H1 (cell line): ENCODE data around the gene MFNG. TPM values are rescaled to one million over a fixed set of nuclear protein-coding genes. Genes with fewer than 3 reads are reported as not detected.
A peak's percentile ranks its signal among the peaks of the same experiment; 100 is the strongest.

Source experiments
- CTCF ChIA-PET: fragments of 300-600 bp; sonication (Branson Sonifier 250); formaldehyde crosslinking; loops from one replicate; lab custom pipeline; 2021; ENCODE audit not compliant: partially characterized antibody; lab: Charles Lee
- POLR2A ChIA-PET: fragments of 300-600 bp; sonication (Branson Sonifier 250); formaldehyde crosslinking; loops from one replicate; lab custom pipeline; 2021; ENCODE audit warnings: inconsistent platforms; ENCODE audit not compliant: partially characterized antibody; lab: Charles Lee
- DNase-seq, 2 experiments: peaks; one replicate each; pipeline versions ENCODE4 v3.0.0 to v3.0.0-alpha.2; 2010 to 2022; ENCODE audit warnings: low spot score in 2 of 2, low read depth in 1 of 2, mixed read lengths in 1 of 2
- FAIRE-seq: peaks from 2 replicates; lab custom pipeline; 2011; peaks lifted over from hg19 to GRCh38; lab: Jason Lieb, UNC
- H2AFZ ChIP-seq: 2 replicates; pipeline ENCODE4 v1.8.1; 2012; ENCODE audit warnings: low read length, inconsistent platforms
- H2AK5ac ChIP-seq: 2 replicates; pipeline ENCODE4 v1.6.1; 2013; ENCODE audit warnings: low read depth, low read length
- H2BK120ac ChIP-seq: replicated peaks from 2 replicates; pipeline ENCODE3; 2013; ENCODE audit warnings: low read depth, low read length, inconsistent platforms
- H2BK12ac ChIP-seq: 2 replicates; pipeline ENCODE4 v1.6.1; 2013; ENCODE audit warnings: low read depth, low read length
- H2BK15ac ChIP-seq: 2 replicates; pipeline ENCODE4 v1.6.1; 2013; ENCODE audit warnings: low read length
- H2BK20ac ChIP-seq: 2 replicates; pipeline ENCODE4 v1.6.1; 2013; ENCODE audit warnings: low read length
- H2BK5ac ChIP-seq: 2 replicates; pipeline ENCODE4 v1.6.1; 2013; ENCODE audit warnings: low read depth, low read length
- H3K14ac ChIP-seq: 2 replicates; pipeline ENCODE4 v1.6.1; 2013; ENCODE audit warnings: inconsistent platforms; ENCODE audit not compliant: insufficient read length
- H3K18ac ChIP-seq: 2 replicates; pipeline ENCODE4 v1.6.1; 2013; ENCODE audit warnings: low read length; ENCODE audit errors: extremely low read depth
- H3K23ac ChIP-seq: 2 replicates; pipeline ENCODE4 v1.6.1; 2013; ENCODE audit warnings: inconsistent platforms; ENCODE audit not compliant: insufficient read length
- H3K23me2 ChIP-seq: 2 replicates; pipeline ENCODE4 v1.6.1; 2013; ENCODE audit warnings: low read depth, low read length
- H3K27ac ChIP-seq: 2 replicates; pipeline ENCODE4 v1.6.1; 2011; ENCODE audit warnings: low read depth, low read length, inconsistent platforms
- H3K27me3 ChIP-seq, 4 experiments: replicated peaks in 1 of 4; 1 replicate in 1 of 4; 2 replicates in 3 of 4; pipeline versions ENCODE4 v1.6.1 to v1.8.1; 2011 to 2013; ENCODE audit warnings: low read length in 3 of 4, mild to moderate bottlenecking in 3 of 4, inconsistent platforms in 2 of 4, mixed read lengths in 2 of 4, moderate library complexity in 1 of 4; ENCODE audit not compliant: control insufficient read depth in 3 of 4, insufficient read depth in 3 of 4; ENCODE audit errors: extremely low read depth in 1 of 4
- H3K36me3 ChIP-seq, 4 experiments: 2 replicates each; pipeline versions ENCODE4 v1.6.1 to v1.8.1; 2011 to 2013; ENCODE audit warnings: mild to moderate bottlenecking in 4 of 4, low read length in 3 of 4, moderate library complexity in 2 of 4, control low read depth in 1 of 4, inconsistent platforms in 1 of 4; ENCODE audit not compliant: insufficient read depth in 4 of 4, control insufficient read depth in 2 of 4
- H3K4ac ChIP-seq: replicated peaks from 2 replicates; pipeline ENCODE3; 2013; ENCODE audit warnings: low read length, low read depth, mixed read lengths, inconsistent platforms; ENCODE audit not compliant: insufficient read length
- H3K4me1 ChIP-seq, 4 experiments: replicated peaks in 1 of 4; 1 replicate in 1 of 4; 2 replicates in 3 of 4; pipeline versions ENCODE4 v1.6.1 to v1.8.1; 2011 to 2013; ENCODE audit warnings: low read length in 3 of 4, inconsistent platforms in 2 of 4, mixed read lengths in 1 of 4; ENCODE audit not compliant: insufficient read depth in 4 of 4, control insufficient read depth in 3 of 4
- H3K4me2 ChIP-seq, 2 experiments: 2 replicates each; pipeline versions ENCODE4 v1.6.1 to v1.8.1; 2011 to 2013; ENCODE audit warnings: low read depth in 2 of 2, low read length in 2 of 2, control low read depth in 1 of 2, inconsistent platforms in 1 of 2, mild to moderate bottlenecking in 1 of 2; ENCODE audit not compliant: insufficient read depth in 1 of 2
- H3K4me3 ChIP-seq, 4 experiments: fragments of 200-600, 300-600 bp in 1 of 4; sonication (generic), shearing (Covaris generic), sonication (Bioruptor Twin) in 1 of 4; 2 replicates each; pipeline versions ENCODE4 v1.5.1 to v1.8.1; 2011 to 2016; ENCODE audit warnings: low read length in 4 of 4, low read depth in 3 of 4, control low read depth in 2 of 4, inconsistent platforms in 2 of 4, mild to moderate bottlenecking in 2 of 4, mixed read lengths in 1 of 4, moderate library complexity in 1 of 4; ENCODE audit not compliant: insufficient read depth in 2 of 4; ENCODE audit errors: extremely low read depth in 1 of 4
- H3K56ac ChIP-seq: replicated peaks from 2 replicates; pipeline ENCODE3; 2013; ENCODE audit warnings: low read depth, mild to moderate bottlenecking, mixed read lengths, low read length, inconsistent platforms; ENCODE audit not compliant: insufficient read length
- H3K79me1 ChIP-seq: 2 replicates; pipeline ENCODE4 v1.6.1; 2013; ENCODE audit warnings: low read depth, low read length, control low read depth
- H3K79me2 ChIP-seq, 2 experiments: 2 replicates each; pipeline versions ENCODE4 v1.6.1 to v1.8.1; 2012 to 2013; ENCODE audit warnings: low read length in 2 of 2, mild to moderate bottlenecking in 2 of 2, inconsistent platforms in 1 of 2; ENCODE audit not compliant: insufficient read depth in 2 of 2, control insufficient read depth in 1 of 2
- H3K9ac ChIP-seq, 4 experiments: replicated peaks in 1 of 4; 1 replicate in 1 of 4; 2 replicates in 3 of 4; pipeline versions ENCODE4 v1.6.1 to v1.8.1; 2011 to 2013; ENCODE audit warnings: low read depth in 3 of 4, low read length in 3 of 4, control low read depth in 2 of 4, mild to moderate bottlenecking in 2 of 4, moderate library complexity in 2 of 4, inconsistent platforms in 1 of 4; ENCODE audit errors: extremely low read depth in 1 of 4
- H3K9me3 ChIP-seq, 2 experiments: 2 replicates each; pipeline versions ENCODE4 v1.6.1 to v1.8.1; 2012 to 2013; ENCODE audit warnings: mild to moderate bottlenecking in 2 of 2, moderate library complexity in 2 of 2, control low read depth in 1 of 2, inconsistent platforms in 1 of 2, low read depth in 1 of 2, low read length in 1 of 2, mixed read lengths in 1 of 2; ENCODE audit not compliant: insufficient read depth in 2 of 2
- H4K20me1 ChIP-seq, 2 experiments: replicated peaks in 1 of 2; 2 replicates each; pipeline versions ENCODE3 to v1.8.1; 2011 to 2013; ENCODE audit warnings: inconsistent platforms in 2 of 2, low read length in 2 of 2, mild to moderate bottlenecking in 1 of 2; ENCODE audit not compliant: insufficient read depth in 2 of 2, control insufficient read depth in 1 of 2
- H4K5ac ChIP-seq: 2 replicates; pipeline ENCODE4 v1.6.1; 2013; ENCODE audit warnings: low read length, low read depth, mixed read lengths, inconsistent platforms; ENCODE audit not compliant: insufficient read length
- H4K8ac ChIP-seq: 2 replicates; pipeline ENCODE4 v1.8.0; 2013; ENCODE audit warnings: mild to moderate bottlenecking, moderate library complexity, low read length, inconsistent platforms; ENCODE audit not compliant: insufficient read depth; ENCODE audit errors: extremely low read depth
- H4K91ac ChIP-seq: replicated peaks from 2 replicates; pipeline ENCODE3; 2013; ENCODE audit warnings: low read length, mixed read lengths, inconsistent platforms; ENCODE audit not compliant: insufficient read length
- KDM4A ChIP-seq: IDR thresholded peaks from one replicate; pipeline ENCODE4 v1.7.1; 2012; ENCODE audit warnings: low read depth, mild to moderate bottlenecking, moderate library complexity, low read length, inconsistent platforms; ENCODE audit not compliant: severe bottlenecking
- POLR2A ChIP-seq, 2 experiments: IDR thresholded peaks; 1 replicate in 1 of 2; 2 replicates in 1 of 2; pipeline ENCODE4 v1.6.1; 2011; ENCODE audit warnings: low read depth in 2 of 2, low read length in 2 of 2, mild to moderate bottlenecking in 2 of 2; ENCODE audit errors: control extremely low read depth in 1 of 2
- RXRA ChIP-seq: IDR thresholded peaks from 2 replicates; pipeline ENCODE4 v1.6.1; 2011; ENCODE audit warnings: low read depth, mild to moderate bottlenecking, low read length, moderate library complexity; ENCODE audit not compliant: insufficient read depth
- SIX5 ChIP-seq: IDR thresholded peaks from 2 replicates; pipeline ENCODE4 v1.6.1; 2011; ENCODE audit warnings: mild to moderate bottlenecking, low read depth, low read length
- SP1 ChIP-seq: IDR thresholded peaks from 2 replicates; pipeline ENCODE4 v1.6.1; 2011; ENCODE audit warnings: low read depth, low read length
- TEAD4 ChIP-seq: IDR thresholded peaks from 2 replicates; pipeline ENCODE4 v1.6.1; 2012; ENCODE audit warnings: low read depth, low read length, inconsistent platforms, mixed read lengths
- WGBS, 2 experiments: shearing (Covaris generic) in 1 of 2; methylation state at CpG; one replicate each; pipeline versions ENCODE4 v1.1.6 to v1.1.7; 2013 to 2015; ENCODE audit warnings: low lambda C conversion rate in 2 of 2, mixed read lengths in 2 of 2, inconsistent platforms in 1 of 2, low coverage in 1 of 2, missing lambda C conversion rate in 1 of 2; ENCODE audit not compliant: insufficient replicate concordance in 2 of 2, insufficient coverage in 1 of 2, insufficient read length in 1 of 2; ENCODE audit errors: extremely low coverage in 1 of 2, missing lambda C conversion rate in 1 of 2; 5-methylcytosine and 5-hydroxymethylcytosine counted together
- long read RNA-seq, 2 experiments: library from RNA in 1 of 2; library from capped mRNA in 1 of 2; stranded (forward); transcript quantifications; one replicate each; pipeline ENCODE4 v2.0.0, GENCODE V29; 2021; ENCODE audit warnings: inconsistent platforms in 1 of 2
- polyA minus RNA-seq, 3 experiments: library from RNA; depleted of rRNA, polyadenylated mRNA; stranded (reverse); fragments of >200 nt; gene quantifications; 1 replicate in 2 of 3; 2 replicates in 1 of 3; pipeline ENCODE4 v1.2.3, GENCODE V29; 2011
- polyA plus RNA-seq, 7 experiments: library from polyadenylated mRNA; depleted of rRNA in 3 of 7; stranded (reverse) in 5 of 7; unstranded in 2 of 7; fragments of >200 nt in 5 of 7; fragments of 200-250 nt in 2 of 7; gene quantifications; 1 replicate in 5 of 7; 2 replicates in 1 of 7; 4 replicates in 1 of 7; pipeline versions ENCODE4 v1.2.1 to v1.2.3, GENCODE V29; 2011 to 2013; ENCODE audit warnings: missing spikeins in 2 of 7, mixed read lengths in 2 of 7
- total RNA-seq: library from RNA; stranded (reverse); fragmentation: NEBNext Ultra II Directional; extraction: Animal tissue kit (Norgen Biotek cat#: 25700); gene quantifications from 2 replicates; pipeline ENCODE4 v1.2.1, GENCODE V29; 2021
- TF ChIP-seq, protein P1 (sequence below): IDR thresholded peaks from 2 replicates; pipeline ENCODE4 v1.6.1; 2011; ENCODE audit warnings: low read depth, mild to moderate bottlenecking, low read length; ENCODE audit not compliant: insufficient read depth

MFNG gene, protein sequence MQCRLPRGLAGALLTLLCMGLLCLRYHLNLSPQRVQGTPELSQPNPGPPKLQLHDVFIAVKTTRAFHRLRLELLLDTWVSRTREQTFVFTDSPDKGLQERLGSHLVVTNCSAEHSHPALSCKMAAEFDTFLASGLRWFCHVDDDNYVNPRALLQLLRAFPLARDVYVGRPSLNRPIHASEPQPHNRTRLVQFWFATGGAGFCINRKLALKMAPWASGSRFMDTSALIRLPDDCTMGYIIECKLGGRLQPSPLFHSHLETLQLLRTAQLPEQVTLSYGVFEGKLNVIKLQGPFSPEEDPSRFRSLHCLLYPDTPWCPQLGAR
- total RNA-seq (1.7 and 1.8 TPM in 2 replicates), polyA plus RNA-seq (2011; rRNA removed) (5.5 and 8.0 TPM in 2 replicates), polyA minus RNA-seq (2011; rRNA and poly(A)+ RNA removed) (1.3 and 1.6 TPM in 2 replicates)
- 5.4 TPM for polyA plus RNA-seq (2011; cell fraction: cytosol; rRNA removed)
- 11.5 TPM for polyA plus RNA-seq (2011; cell fraction: nucleus; rRNA removed)
- polyA plus RNA-seq (2012, experiment 1 of 2), result 1.7 to 3.1 TPM (median 2.6 TPM) in 4 replicates
- 1.5 TPM for polyA plus RNA-seq (2012, experiment 2 of 2)
- 2.4 TPM for polyA plus RNA-seq (2013, experiment 1 of 2)
- polyA plus RNA-seq (2013, experiment 2 of 2), result 2.8 TPM
- 6.8 TPM for polyA minus RNA-seq (2011; cell fraction: cytosol; rRNA and poly(A)+ RNA removed)
- polyA minus RNA-seq (2011; cell fraction: nucleus; rRNA and poly(A)+ RNA removed), result 4.9 TPM
- long read RNA-seq, experiment 1, result 0 reads
- long read RNA-seq, experiment 2, result 0 reads

DNA sequence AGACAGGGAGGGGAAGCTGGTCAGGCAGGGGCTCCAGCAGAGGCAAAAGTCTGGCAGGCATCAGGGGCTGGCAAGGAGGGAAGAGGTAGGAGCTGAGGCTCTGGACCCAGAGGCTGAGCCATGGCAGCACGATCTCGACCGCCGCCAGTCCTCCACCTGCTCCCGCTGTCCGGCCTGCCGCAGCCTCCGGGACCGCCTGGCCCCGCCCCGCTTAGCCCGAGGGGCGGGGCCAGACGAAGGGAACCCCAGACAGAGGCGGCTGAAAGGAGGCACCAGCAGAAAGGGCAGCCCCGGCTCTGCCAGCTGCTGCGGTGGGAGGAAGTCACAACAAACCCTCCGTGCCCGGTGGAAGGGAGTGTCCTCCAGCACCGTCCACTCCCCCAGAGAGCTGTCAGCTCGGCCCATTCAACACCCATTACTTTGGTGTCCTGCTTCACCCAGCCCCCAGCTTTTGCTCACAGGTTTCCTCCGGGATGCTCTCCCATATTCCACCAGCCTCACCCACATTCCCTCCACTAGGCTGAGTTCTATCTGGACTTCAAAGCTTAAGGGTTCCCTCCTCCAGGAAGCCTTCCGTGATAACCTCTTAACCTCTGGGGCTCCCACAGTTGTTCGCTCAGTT is at the start of gene MFNG:
TSS of gene MFNG (minus strand) at position 161 of the 622 bp plus-strand sequence. CDS start 207 bp downstream, outside the sequence.
- Histone ChIP-seq H3K4ac (peak within 1 kb of the TSS; percentile 21), H4K5ac (no peak within 1 kb of the TSS), H3K4me3 (peak within 1 kb of the TSS in 2 of 4 experiments; percentile 23 to 40; a peak in 3 of 8 replicates), H3K79me2 (no peaks in the 10 kb centered on the region), H4K8ac (peak within 1 kb of the TSS; percentile 82), H2BK120ac (no peak within 1 kb of the TSS), H2BK5ac (peak within 1 kb of the TSS; percentile 44), H2BK20ac (peak within 1 kb of the TSS; percentile 48; the same call in 1 of the 2 replicates), H3K18ac (peak within 1 kb of the TSS; percentile 7; the same call in 1 of the 2 replicates), H3K79me1 (no peaks in the 10 kb centered on the region), H4K20me1 (no peaks in the 10 kb centered on the region), H3K4me2 (peak within 1 kb of the TSS; percentile 51 to 67), H2AK5ac (peak within 1 kb of the TSS; percentile 98; the same call in 1 of the 2 replicates), H3K36me3 (no peaks in the 10 kb centered on the region), H3K27me3 (peaks cover 0 to 4% (median 0%) of the 10 kb centered on the region in 4 experiments; a peak in 1 of 7 replicates), H3K4me1 (peaks cover 0 to 32% (median 21%) of the 10 kb centered on the region in 4 experiments; a peak in 6 of 7 replicates), H3K14ac (no peak within 1 kb of the TSS), H3K56ac (no peak within 1 kb of the TSS), H3K9ac (no peak within 1 kb of the TSS), H2AFZ (no peak within 1 kb of the TSS), H2BK12ac (peak within 1 kb of the TSS; percentile 84; the same call in 1 of the 2 replicates), H3K9me3 (no peaks in the 10 kb centered on the region), H2BK15ac (peak within 1 kb of the TSS; percentile 3; the same call in 1 of the 2 replicates), H4K91ac (peak within 1 kb of the TSS; percentile 92), H3K23me2 (no peaks in the 10 kb centered on the region), H3K23ac (no peak within 1 kb of the TSS), H3K27ac (no peak within 1 kb of the TSS)
- WGBS, 2 experiments, result 10% methylated on average over 22 of the region's 24 CpGs; no CpG with 5 or more reads in 1 of the 2 experiments
- CTCF ChIA-PET, result interaction anchor here (0.7 to 21.5 kb wide), 16 partner anchors 10 to 227 kb away, joined by 3 to 312 read pairs (median 4); no protein-coding TSS in a partner anchor
- POLR2A ChIA-PET, result interaction anchor here (0.8 to 2.4 kb wide), 5 partner anchors 11 to 227 kb away, joined by 3 to 6 read pairs (median 4); no protein-coding TSS in a partner anchor
- no peak for FAIRE-seq
- DNase-seq, result peak in 1 of 2 experiments; percentile 83
- TF ChIP-seq, protein P1, sequence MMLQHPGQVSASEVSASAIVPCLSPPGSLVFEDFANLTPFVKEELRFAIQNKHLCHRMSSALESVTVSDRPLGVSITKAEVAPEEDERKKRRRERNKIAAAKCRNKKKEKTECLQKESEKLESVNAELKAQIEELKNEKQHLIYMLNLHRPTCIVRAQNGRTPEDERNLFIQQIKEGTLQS, result no peak
- no peak for TF ChIP-seq SIX5
- TF ChIP-seq RXRA, result no peak
- TF ChIP-seq KDM4A, result peak; percentile 41
- TF ChIP-seq POLR2A (IDR thresholded peaks at IDR 0.05; ENCODE audit: control extremely low read depth in 1 of 2, low read depth in 2 of 2, low read length in 2 of 2), result no peak
- TF ChIP-seq SP1, result 0 out of 2 replicates have a peak, but pooled peaks have one; percentile 26
- peak; percentile 83 for TF ChIP-seq TEAD4
